H1 (cell line): ENCODE results near the gene TNPO2. TPM values are rescaled to one million over a fixed set of nuclear protein-coding genes. Genes with fewer than 3 reads are reported as not detected.

Source experiments
- CTCF ChIA-PET: fragments of 300-600 bp; sonication (Branson Sonifier 250); formaldehyde crosslinking; loops from one replicate; lab custom pipeline; 2021; ENCODE audit not compliant: partially characterized antibody; lab: Charles Lee
- POLR2A ChIA-PET: fragments of 300-600 bp; sonication (Branson Sonifier 250); formaldehyde crosslinking; loops from one replicate; lab custom pipeline; 2021; ENCODE audit warnings: inconsistent platforms; ENCODE audit not compliant: partially characterized antibody; lab: Charles Lee
- DNase-seq, 2 experiments: peaks; one replicate each; pipeline versions ENCODE4 v3.0.0 to v3.0.0-alpha.2; 2010 to 2022; ENCODE audit warnings: low spot score in 2 of 2, low read depth in 1 of 2, mixed read lengths in 1 of 2
- FAIRE-seq: peaks from 2 replicates; lab custom pipeline; 2011; peaks lifted over from hg19 to GRCh38; lab: Jason Lieb, UNC
- H2AFZ ChIP-seq: 2 replicates; pipeline ENCODE4 v1.8.1; 2012; ENCODE audit warnings: low read length, inconsistent platforms
- H2AK5ac ChIP-seq: 2 replicates; pipeline ENCODE4 v1.6.1; 2013; ENCODE audit warnings: low read depth, low read length
- H2BK120ac ChIP-seq: replicated peaks from 2 replicates; pipeline ENCODE3; 2013; ENCODE audit warnings: low read depth, low read length, inconsistent platforms
- H2BK12ac ChIP-seq: 2 replicates; pipeline ENCODE4 v1.6.1; 2013; ENCODE audit warnings: low read depth, low read length
- H2BK15ac ChIP-seq: 2 replicates; pipeline ENCODE4 v1.6.1; 2013; ENCODE audit warnings: low read length
- H2BK20ac ChIP-seq: 2 replicates; pipeline ENCODE4 v1.6.1; 2013; ENCODE audit warnings: low read length
- H2BK5ac ChIP-seq: 2 replicates; pipeline ENCODE4 v1.6.1; 2013; ENCODE audit warnings: low read depth, low read length
- H3K14ac ChIP-seq: 2 replicates; pipeline ENCODE4 v1.6.1; 2013; ENCODE audit warnings: inconsistent platforms; ENCODE audit not compliant: insufficient read length
- H3K18ac ChIP-seq: 2 replicates; pipeline ENCODE4 v1.6.1; 2013; ENCODE audit warnings: low read length; ENCODE audit errors: extremely low read depth
- H3K23ac ChIP-seq: 2 replicates; pipeline ENCODE4 v1.6.1; 2013; ENCODE audit warnings: inconsistent platforms; ENCODE audit not compliant: insufficient read length
- H3K23me2 ChIP-seq: 2 replicates; pipeline ENCODE4 v1.6.1; 2013; ENCODE audit warnings: low read depth, low read length
- H3K27ac ChIP-seq: 2 replicates; pipeline ENCODE4 v1.6.1; 2011; ENCODE audit warnings: low read depth, low read length, inconsistent platforms
- H3K27me3 ChIP-seq, 4 experiments: replicated peaks in 1 of 4; 1 replicate in 1 of 4; 2 replicates in 3 of 4; pipeline versions ENCODE4 v1.6.1 to v1.8.1; 2011 to 2013; ENCODE audit warnings: low read length in 3 of 4, mild to moderate bottlenecking in 3 of 4, inconsistent platforms in 2 of 4, mixed read lengths in 2 of 4, moderate library complexity in 1 of 4; ENCODE audit not compliant: control insufficient read depth in 3 of 4, insufficient read depth in 3 of 4; ENCODE audit errors: extremely low read depth in 1 of 4
- H3K36me3 ChIP-seq, 4 experiments: 2 replicates each; pipeline versions ENCODE4 v1.6.1 to v1.8.1; 2011 to 2013; ENCODE audit warnings: mild to moderate bottlenecking in 4 of 4, low read length in 3 of 4, moderate library complexity in 2 of 4, control low read depth in 1 of 4, inconsistent platforms in 1 of 4; ENCODE audit not compliant: insufficient read depth in 4 of 4, control insufficient read depth in 2 of 4
- H3K4ac ChIP-seq: replicated peaks from 2 replicates; pipeline ENCODE3; 2013; ENCODE audit warnings: low read length, low read depth, mixed read lengths, inconsistent platforms; ENCODE audit not compliant: insufficient read length
- H3K4me1 ChIP-seq, 4 experiments: replicated peaks in 1 of 4; 1 replicate in 1 of 4; 2 replicates in 3 of 4; pipeline versions ENCODE4 v1.6.1 to v1.8.1; 2011 to 2013; ENCODE audit warnings: low read length in 3 of 4, inconsistent platforms in 2 of 4, mixed read lengths in 1 of 4; ENCODE audit not compliant: insufficient read depth in 4 of 4, control insufficient read depth in 3 of 4
- H3K4me2 ChIP-seq, 2 experiments: 2 replicates each; pipeline versions ENCODE4 v1.6.1 to v1.8.1; 2011 to 2013; ENCODE audit warnings: low read depth in 2 of 2, low read length in 2 of 2, control low read depth in 1 of 2, inconsistent platforms in 1 of 2, mild to moderate bottlenecking in 1 of 2; ENCODE audit not compliant: insufficient read depth in 1 of 2
- H3K4me3 ChIP-seq, 4 experiments: fragments of 200-600, 300-600 bp in 1 of 4; sonication (generic), shearing (Covaris generic), sonication (Bioruptor Twin) in 1 of 4; 2 replicates each; pipeline versions ENCODE4 v1.5.1 to v1.8.1; 2011 to 2016; ENCODE audit warnings: low read length in 4 of 4, low read depth in 3 of 4, control low read depth in 2 of 4, inconsistent platforms in 2 of 4, mild to moderate bottlenecking in 2 of 4, mixed read lengths in 1 of 4, moderate library complexity in 1 of 4; ENCODE audit not compliant: insufficient read depth in 2 of 4; ENCODE audit errors: extremely low read depth in 1 of 4
- H3K56ac ChIP-seq: replicated peaks from 2 replicates; pipeline ENCODE3; 2013; ENCODE audit warnings: low read depth, mild to moderate bottlenecking, mixed read lengths, low read length, inconsistent platforms; ENCODE audit not compliant: insufficient read length
- H3K79me1 ChIP-seq: 2 replicates; pipeline ENCODE4 v1.6.1; 2013; ENCODE audit warnings: low read depth, low read length, control low read depth
- H3K79me2 ChIP-seq, 2 experiments: 2 replicates each; pipeline versions ENCODE4 v1.6.1 to v1.8.1; 2012 to 2013; ENCODE audit warnings: low read length in 2 of 2, mild to moderate bottlenecking in 2 of 2, inconsistent platforms in 1 of 2; ENCODE audit not compliant: insufficient read depth in 2 of 2, control insufficient read depth in 1 of 2
- H3K9ac ChIP-seq, 4 experiments: replicated peaks in 1 of 4; 1 replicate in 1 of 4; 2 replicates in 3 of 4; pipeline versions ENCODE4 v1.6.1 to v1.8.1; 2011 to 2013; ENCODE audit warnings: low read depth in 3 of 4, low read length in 3 of 4, control low read depth in 2 of 4, mild to moderate bottlenecking in 2 of 4, moderate library complexity in 2 of 4, inconsistent platforms in 1 of 4; ENCODE audit errors: extremely low read depth in 1 of 4
- H3K9me3 ChIP-seq, 2 experiments: 2 replicates each; pipeline versions ENCODE4 v1.6.1 to v1.8.1; 2012 to 2013; ENCODE audit warnings: mild to moderate bottlenecking in 2 of 2, moderate library complexity in 2 of 2, control low read depth in 1 of 2, inconsistent platforms in 1 of 2, low read depth in 1 of 2, low read length in 1 of 2, mixed read lengths in 1 of 2; ENCODE audit not compliant: insufficient read depth in 2 of 2
- H4K20me1 ChIP-seq, 2 experiments: replicated peaks in 1 of 2; 2 replicates each; pipeline versions ENCODE3 to v1.8.1; 2011 to 2013; ENCODE audit warnings: inconsistent platforms in 2 of 2, low read length in 2 of 2, mild to moderate bottlenecking in 1 of 2; ENCODE audit not compliant: insufficient read depth in 2 of 2, control insufficient read depth in 1 of 2
- H4K5ac ChIP-seq: 2 replicates; pipeline ENCODE4 v1.6.1; 2013; ENCODE audit warnings: low read length, low read depth, mixed read lengths, inconsistent platforms; ENCODE audit not compliant: insufficient read length
- H4K8ac ChIP-seq: 2 replicates; pipeline ENCODE4 v1.8.0; 2013; ENCODE audit warnings: mild to moderate bottlenecking, moderate library complexity, low read length, inconsistent platforms; ENCODE audit not compliant: insufficient read depth; ENCODE audit errors: extremely low read depth
- H4K91ac ChIP-seq: replicated peaks from 2 replicates; pipeline ENCODE3; 2013; ENCODE audit warnings: low read length, mixed read lengths, inconsistent platforms; ENCODE audit not compliant: insufficient read length
- ASH2L ChIP-seq: fragments of 200-600, 300-600 bp; sonication (generic); IDR thresholded peaks from one replicate; pipeline ENCODE4 v1.7.1; 2017; ENCODE audit warnings: low read length
- CBX8 ChIP-seq: fragments of 300-800, 300-1000 bp; sonication (generic); IDR thresholded peaks from 2 replicates; pipeline ENCODE4 v1.7.1; 2016; ENCODE audit warnings: low read depth, low read length, borderline replicate concordance
- CEBPB ChIP-seq: IDR thresholded peaks from 2 replicates; pipeline ENCODE4 v1.6.1; 2012; ENCODE audit warnings: low read depth, low read length
- POLR2AphosphoS5 ChIP-seq: IDR thresholded peaks from 2 replicates; pipeline ENCODE4 v1.6.1; 2011; ENCODE audit warnings: low read depth, low read length
- POU5F1 ChIP-seq: IDR thresholded peaks from 2 replicates; pipeline ENCODE4 v1.6.1; 2011; ENCODE audit warnings: low read depth, mild to moderate bottlenecking, low read length, moderate library complexity
- RXRA ChIP-seq: IDR thresholded peaks from 2 replicates; pipeline ENCODE4 v1.6.1; 2011; ENCODE audit warnings: low read depth, mild to moderate bottlenecking, low read length, moderate library complexity; ENCODE audit not compliant: insufficient read depth
- SP4 ChIP-seq: IDR thresholded peaks from 2 replicates; pipeline ENCODE4 v1.6.1; 2012; ENCODE audit warnings: low read length, inconsistent platforms
- TBP ChIP-seq: IDR thresholded peaks from 2 replicates; pipeline ENCODE4 v1.6.1; 2011; ENCODE audit warnings: low read depth, low read length, improper control_type of control experiment
- TCF12 ChIP-seq: IDR thresholded peaks from 2 replicates; pipeline ENCODE4 v1.6.1; 2011; ENCODE audit warnings: low read depth, mild to moderate bottlenecking, low read length
- USF2 ChIP-seq: IDR thresholded peaks from 2 replicates; pipeline ENCODE4 v1.6.1; 2011; ENCODE audit warnings: low read length, improper control_type of control experiment
- YY1 ChIP-seq: IDR thresholded peaks from 2 replicates; pipeline ENCODE4 v1.6.1; 2011; ENCODE audit warnings: low read depth, mild to moderate bottlenecking, low read length
- WGBS, 2 experiments: shearing (Covaris generic) in 1 of 2; methylation state at CpG; one replicate each; pipeline versions ENCODE4 v1.1.6 to v1.1.7; 2013 to 2015; ENCODE audit warnings: low lambda C conversion rate in 2 of 2, mixed read lengths in 2 of 2, inconsistent platforms in 1 of 2, low coverage in 1 of 2, missing lambda C conversion rate in 1 of 2; ENCODE audit not compliant: insufficient replicate concordance in 2 of 2, insufficient coverage in 1 of 2, insufficient read length in 1 of 2; ENCODE audit errors: extremely low coverage in 1 of 2, missing lambda C conversion rate in 1 of 2; 5-methylcytosine and 5-hydroxymethylcytosine counted together
- polyA plus RNA-seq, 7 experiments: library from polyadenylated mRNA; depleted of rRNA in 3 of 7; stranded (reverse) in 5 of 7; unstranded in 2 of 7; fragments of >200 nt in 5 of 7; fragments of 200-250 nt in 2 of 7; gene quantifications; 1 replicate in 5 of 7; 2 replicates in 1 of 7; 4 replicates in 1 of 7; pipeline versions ENCODE4 v1.2.1 to v1.2.3, GENCODE V29; 2011 to 2013; ENCODE audit warnings: missing spikeins in 2 of 7, mixed read lengths in 2 of 7
- total RNA-seq: library from RNA; stranded (reverse); fragmentation: NEBNext Ultra II Directional; extraction: Animal tissue kit (Norgen Biotek cat#: 25700); gene quantifications from 2 replicates; pipeline ENCODE4 v1.2.1, GENCODE V29; 2021

Gene TNPO2
- total and polyA plus RNA-seq, 2 of the 8 experiments (the other 6 are each of a cell fraction or from before 2014, with no cell fraction given), result 112 to 121 TPM

- Histone ChIP-seq H2BK120ac (peak within 1 kb of the TSS; percentile 31), H4K8ac (peak within 1 kb of the TSS; percentile 99; the same call in 1 of the 2 replicates), H3K14ac (no peak within 1 kb of the TSS), H3K36me3 (peaks cover 0 to 5% (median 3%) of the 10 kb centered on the region in 4 experiments; a peak in 2 of 8 replicates), H2BK5ac (peak within 1 kb of the TSS; percentile 76), H4K91ac (no peak within 1 kb of the TSS), H3K4me3 (peak within 1 kb of the TSS; percentile 65 to 91 (median 83)), H2BK15ac (no peak within 1 kb of the TSS), H3K23me2 (peaks cover 13% of the 10 kb centered on the region), H3K79me1 (peaks cover 4% of the 10 kb centered on the region), H3K27ac (peak within 1 kb of the TSS; percentile 98), H2BK20ac (no peak within 1 kb of the TSS), H2AK5ac (0 out of 2 replicates have a peak within 1 kb of the TSS, but pooled peaks have one; percentile 9), H4K20me1 (peaks cover 7 to 10% of the 10 kb centered on the region in 2 experiments), H3K4ac (no peak within 1 kb of the TSS), H2BK12ac (no peak within 1 kb of the TSS), H3K23ac (no peak within 1 kb of the TSS), H3K56ac (peak within 1 kb of the TSS; percentile 36), H3K27me3 (no peaks in the 10 kb centered on the region), H3K9me3 (no peaks in the 10 kb centered on the region), H2AFZ (peak within 1 kb of the TSS; percentile 100), H3K4me2 (peak within 1 kb of the TSS; percentile 86 to 96), H3K18ac (no peak within 1 kb of the TSS), H3K4me1 (peaks cover 3 to 13% (median 7%) of the 10 kb centered on the region in 4 experiments), H3K79me2 (peaks cover 19 to 37% of the 10 kb centered on the region in 2 experiments), H3K9ac (peak within 1 kb of the TSS; percentile 65 to 96 (median 90)), H4K5ac (peak within 1 kb of the TSS; percentile 31)
- DNase-seq, result peak; percentile 87 to 97
- ChIA-PET CTCF (interaction anchor here (0.8 to 10.5 kb wide), 5 partner anchors 15 to 59 kb away, joined by 3 to 87 read pairs (median 4); no protein-coding TSS in a partner anchor), POLR2A (interaction anchor here (0.7 to 14.0 kb wide), 26 partner anchors 8 to 209 kb away, joined by 3 to 258 read pairs (median 4); partner anchors contain the start of genes BEST2, JUNB, RAD23A and TNPO2)
- FAIRE-seq, result peak; percentile 100
- 1% methylated on average over 29 of the region's 29 CpGs; no CpG with 5 or more reads in 1 of the 2 experiments for WGBS, 2 experiments
- TF ChIP-seq POU5F1, result no peak
- no peak for TF ChIP-seq CBX8
- 0 out of 2 replicates have a peak, but pooled peaks have one; percentile 32 for TF ChIP-seq TCF12
- TF ChIP-seq ASH2L, result peak; percentile 47
- TF ChIP-seq SP4, result peak; percentile 91; the same call in 1 of the 2 replicates
- TF ChIP-seq POLR2AphosphoS5, result peak; percentile 46; the same call in 1 of the 2 replicates
- TF ChIP-seq YY1, result peak; percentile 99
- no peak for TF ChIP-seq RXRA
- TF ChIP-seq TBP, result peak; percentile 91
- no peak for TF ChIP-seq CEBPB
- peak; percentile 93 for TF ChIP-seq USF2
These were observed 13.5 kb upstream of the TNPO2 start, which contains the start of gene GET3 for GRCh38 chr19:12736995-12737834. GET3 (plus strand) TSS chr19:12737497; CDS start chr19:12737506, 9 bp downstream.
